GM11168 (cell line): ENCODE results near the gene KRTAP23-1.

Experiments used
- in situ Hi-C: fragments of 300-500 bp; cut with MboI; formaldehyde crosslinking; loops from one replicate; pipeline ENCODE4 v1.12.0; 2022; ENCODE audit warnings: low sequenced_read_pairs; ENCODE audit not compliant: unreplicated experiment

The KRTAP23-1 gene, protein sequence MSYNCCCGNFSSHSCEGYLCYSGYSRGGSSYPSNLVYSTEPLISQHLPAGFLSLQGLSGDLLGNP

GRCh38 chr21:30348506-30348905, at the start of gene KRTAP23-1:
TSS of gene KRTAP23-1 (minus strand) at chr21:30348606. CDS start at chr21:30348606, 0 bp downstream.
- in situ Hi-C loops, result no loop called here

- in situ Hi-C loops, result no loop called here
These were observed 47.3 kb upstream of the KRTAP23-1 start, which contains the start of gene KRTAP13-1 for GRCh38 chr21:30395731-30396130. TSS of gene KRTAP13-1 (plus strand) at chr21:30396031. CDS start at chr21:30396087, 56 bp downstream.

GRCh38 chr21:30391492-30392025, 43.2 kb upstream of the KRTAP23-1 start:
- in situ Hi-C loops, result no loop called here

GRCh38 chr21:30382201-30382600, 33.8 kb upstream of the KRTAP23-1 start:
- in situ Hi-C loops, result no loop called here

- in situ Hi-C loops, result no loop called here
These were observed 23.8 kb upstream of the KRTAP23-1 start, which contains the start of gene KRTAP13-2 for GRCh38 chr21:30372139-30372770. TSS of gene KRTAP13-2 (minus strand) at chr21:30372271. CDS start at chr21:30372213, 58 bp downstream.

GRCh38 chr21:30355906-30356305, 7.5 kb upstream of the KRTAP23-1 start:
- in situ Hi-C loops, result no loop called here

- in situ Hi-C loops, result no loop called here
These were observed 6.1 kb upstream of the KRTAP23-1 start for GRCh38 chr21:30354308-30355005.

GRCh38 chr21:30351534-30351933, 3.1 kb upstream of the KRTAP23-1 start:
- in situ Hi-C loops, result no loop called here

DNA sequence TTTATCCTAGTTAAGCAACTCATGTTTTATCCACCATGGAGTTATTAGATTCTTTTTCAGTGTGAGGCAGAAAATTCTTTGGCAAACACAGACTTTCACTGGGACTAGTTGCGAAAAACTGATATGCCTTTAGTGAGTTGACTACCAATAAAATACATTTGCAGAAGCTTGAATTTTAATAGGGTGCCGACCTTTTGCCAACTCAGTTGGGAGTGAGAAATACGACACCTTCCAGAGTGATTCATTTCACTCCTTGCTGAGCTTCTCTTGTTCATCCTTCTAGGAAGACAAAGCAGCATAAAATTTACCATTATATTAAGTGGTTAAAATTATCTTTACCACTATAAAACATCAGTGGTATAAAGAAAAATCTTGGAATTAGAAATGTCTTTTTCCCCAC, 1.2 kb upstream of the KRTAP23-1 start:
- in situ Hi-C loops, result no loop called here

- in situ Hi-C loops, result no loop called here
These were observed 3.4 kb downstream of the KRTAP23-1 start for GRCh38 chr21:30345014-30345413.

- in situ Hi-C loops, result no loop called here
These were observed 7.5 kb downstream of the KRTAP23-1 start for GRCh38 chr21:30340714-30341573.

DNA sequence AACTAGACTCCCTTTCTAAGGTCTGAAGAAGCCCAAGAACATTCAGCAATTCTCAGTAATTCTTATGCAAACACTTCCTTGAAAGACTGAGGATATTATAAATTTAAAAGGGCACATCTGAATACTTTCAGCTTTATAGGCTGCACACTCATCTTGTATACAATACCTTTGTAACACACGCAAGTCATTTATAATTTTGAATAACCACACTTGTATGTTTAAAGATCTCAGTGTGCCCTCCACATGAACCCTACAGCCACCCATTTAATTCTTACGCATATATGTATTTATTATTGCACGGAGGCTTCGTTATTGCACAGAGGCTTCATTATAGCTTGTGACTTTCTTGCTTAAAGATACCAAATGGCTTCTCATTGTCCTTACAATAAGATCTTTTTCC, 9.7 kb downstream of the KRTAP23-1 start:
- in situ Hi-C loops, result no loop called here

DNA sequence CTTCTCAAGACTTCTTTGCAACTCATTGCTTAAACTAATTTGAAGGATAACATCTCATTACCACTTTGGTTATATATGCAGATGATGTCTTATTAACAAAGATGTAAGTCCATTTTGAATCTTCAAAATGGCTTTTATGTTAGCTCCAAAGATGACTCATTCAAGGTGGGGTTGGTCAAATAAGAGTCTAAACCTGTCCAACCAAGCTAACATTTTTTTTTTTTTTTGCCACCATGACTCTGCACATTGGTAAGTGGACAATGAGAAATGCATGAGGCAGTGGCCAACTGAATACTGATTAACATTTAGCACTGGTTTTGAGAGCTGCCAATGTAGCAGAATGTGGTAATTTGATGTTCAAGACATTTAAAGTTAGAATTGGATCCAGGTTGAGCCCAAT, 10.6 kb downstream of the KRTAP23-1 start:
- in situ Hi-C loops, result no loop called here

GRCh38 chr21:30337276-30337744, 11.1 kb downstream of the KRTAP23-1 start, which contains the start of gene KRTAP27-1:
TSS of gene KRTAP27-1 (minus strand) at chr21:30337694. CDS start at chr21:30337668, 26 bp downstream.
- in situ Hi-C loops, result no loop called here

GRCh38 chr21:30336596-30336995, 11.8 kb downstream of the KRTAP23-1 start:
- in situ Hi-C loops, result no loop called here

DNA sequence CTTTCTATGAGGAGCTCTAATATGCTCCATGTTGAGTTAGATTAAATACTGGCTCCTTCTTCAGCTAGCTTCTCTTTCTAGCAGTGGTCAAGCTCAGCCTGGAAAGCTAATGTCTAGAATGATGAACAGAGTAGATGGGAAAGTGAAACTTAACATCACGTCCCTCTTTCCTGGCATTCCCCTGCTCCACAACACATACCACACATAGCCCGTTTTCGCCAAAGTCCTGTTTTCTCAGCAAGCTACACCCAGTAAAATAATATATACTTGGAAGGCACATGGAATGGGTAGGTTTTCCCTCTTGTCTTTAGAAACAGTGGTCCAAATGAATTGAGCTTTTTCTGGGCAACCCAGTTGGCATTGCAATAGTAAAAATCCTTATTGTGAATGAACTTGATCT, 14.7 kb downstream of the KRTAP23-1 start:
- in situ Hi-C loops, result no loop called here

DNA sequence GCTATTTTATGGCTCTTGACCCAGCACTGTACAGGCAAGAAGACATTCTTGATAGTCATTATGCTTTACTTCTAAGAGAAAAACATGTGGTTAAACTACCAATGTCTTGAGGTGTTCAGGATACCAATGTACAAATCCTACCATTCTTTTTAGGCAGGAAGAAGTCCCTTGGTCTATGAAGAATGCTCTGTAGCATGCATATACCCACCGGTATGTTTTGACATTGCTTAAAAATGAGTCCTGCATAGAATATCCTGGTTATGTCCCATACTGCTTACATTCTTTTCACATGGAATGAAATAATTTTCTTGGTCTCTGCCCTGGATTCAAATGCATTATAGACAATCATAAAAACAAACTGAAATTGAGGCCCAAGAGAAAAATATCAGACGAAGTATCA, 15.7 kb downstream of the KRTAP23-1 start:
- in situ Hi-C loops, result no loop called here

DNA sequence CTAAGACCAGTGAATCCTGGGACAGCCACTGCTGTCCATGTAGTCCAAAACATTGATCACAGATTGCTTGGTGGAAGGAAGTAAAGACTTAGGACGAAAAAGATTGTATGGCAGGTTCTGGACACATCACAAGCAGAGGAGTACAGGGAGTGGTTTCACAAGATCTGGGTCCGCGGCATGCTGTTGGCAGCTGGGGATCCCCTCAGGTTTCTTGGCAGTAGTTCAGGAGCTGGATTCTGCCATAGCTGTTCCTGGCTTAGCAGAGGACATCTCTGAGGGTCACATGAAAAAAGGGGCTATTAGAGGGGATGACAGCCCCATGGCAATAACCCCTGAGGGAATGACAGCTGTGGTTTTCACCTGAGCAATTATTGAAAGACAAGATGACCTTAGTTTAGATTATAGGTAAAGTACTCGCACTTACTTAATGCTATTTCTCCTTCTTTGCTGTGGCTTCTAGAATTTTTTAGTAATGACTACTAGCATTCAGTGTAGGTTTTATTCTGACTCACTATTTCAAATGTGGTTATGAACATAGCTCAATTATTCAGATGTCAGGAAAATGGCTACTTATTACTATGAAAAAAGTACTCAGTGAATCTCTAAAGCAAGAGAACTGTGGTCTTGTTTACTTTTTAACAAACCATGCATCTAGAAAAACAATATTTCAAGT, 19.1 kb downstream of the KRTAP23-1 start:
- in situ Hi-C loops, result no loop called here

DNA sequence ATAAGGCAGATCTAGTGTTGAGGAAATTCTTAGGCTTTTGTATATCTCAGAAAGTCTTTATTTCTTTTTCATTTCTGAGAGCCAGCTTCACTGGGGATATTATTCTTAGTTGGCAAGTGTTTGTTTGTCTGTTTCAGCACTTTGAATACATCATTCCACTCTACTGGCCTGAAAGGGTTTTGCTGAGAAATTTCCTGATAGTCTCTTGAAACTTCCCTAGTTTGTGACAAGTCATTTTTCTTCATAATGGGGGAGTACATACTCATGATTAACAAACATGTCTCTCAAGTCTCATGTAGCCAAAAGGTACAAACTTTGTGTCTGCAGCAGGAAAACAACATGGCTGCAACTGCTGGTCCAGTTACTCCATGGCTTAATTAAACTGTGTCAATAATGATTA, 22.0 kb downstream of the KRTAP23-1 start:
- in situ Hi-C loops, result no loop called here

- in situ Hi-C loops, result no loop called here
These were observed 28.2 kb downstream of the KRTAP23-1 start, which contains the start of gene KRTAP26-1 for GRCh38 chr21:30320215-30320614. TSS of gene KRTAP26-1 (minus strand) at chr21:30320315. CDS start at chr21:30320035, 280 bp downstream.
